Measurements from ENCODE around the gene FAM163B. TPM values are rescaled to one million over a fixed set of nuclear protein-coding genes. Genes with fewer than 3 reads are reported as not detected.
A peak's percentile ranks its signal among the peaks of the same experiment; 100 is the strongest.

FAM163B gene
- total RNA-seq (not detected in 2 replicates), polyA plus RNA-seq (not detected in 2 replicates), polyA minus RNA-seq (0.51 TPM in 1 of 2 replicates, not detected in the other)
- total RNA-seq (2013), result not detected

DNA sequence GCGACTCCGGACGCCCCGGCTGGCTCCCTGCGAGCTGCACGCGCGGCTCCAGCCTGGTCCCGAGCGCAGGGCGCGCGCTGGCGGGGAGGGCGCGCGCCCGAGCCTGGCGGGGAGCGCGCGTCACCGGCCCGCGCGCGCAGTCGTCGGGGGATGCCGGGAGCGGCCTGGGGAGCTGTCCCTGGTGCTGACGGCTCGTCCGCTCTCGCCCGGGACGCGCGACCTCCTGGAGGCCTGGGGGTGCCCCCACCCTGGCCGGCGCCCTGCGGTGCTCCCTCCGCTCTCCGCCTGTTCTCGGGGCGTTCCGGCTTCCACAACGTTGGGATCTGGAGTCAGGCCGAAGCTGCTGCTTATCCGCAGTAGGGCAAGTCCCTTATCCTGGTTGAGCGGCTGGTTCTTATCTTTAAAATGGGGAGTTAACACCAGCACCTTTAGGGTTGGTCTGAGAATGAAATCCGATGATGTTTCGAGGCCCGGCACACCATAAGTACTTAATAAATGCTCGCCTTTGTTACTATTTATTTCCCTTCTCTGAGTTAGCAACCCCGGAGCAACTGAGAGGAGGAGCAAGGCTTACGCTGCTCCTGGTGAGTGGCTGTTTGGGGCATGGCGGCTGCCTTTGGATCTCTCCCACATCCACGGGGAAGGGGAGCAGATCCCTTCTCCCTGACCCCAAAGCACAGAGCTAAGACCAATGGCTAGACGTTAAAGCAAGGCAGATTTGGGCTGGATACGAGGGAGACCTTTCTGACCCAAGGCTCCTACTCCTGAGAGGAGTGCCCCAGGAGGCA is at the start of gene FAM163B:
TSS of gene FAM163B (minus strand) at position 79 of the 788 bp plus-strand sequence. CDS start 29,166 bp downstream, outside the sequence.
- intact Hi-C loops (cut with micrococcal nuclease), result no loop called here
- Mint-ChIP-seq H3K4me1 (peaks cover 3% of the 10 kb centered on the region), H3K27ac (no peak within 1 kb of the TSS), H3K27me3 (peaks cover 48% of the 10 kb centered on the region), H3K9me3 (ENCODE audit: insufficient read depth) (no peaks in the 10 kb centered on the region), H3K4me3 (no peak within 1 kb of the TSS)
- H3K4me3 ChIP-seq (ENCODE audit: control extremely low read depth in 1 of 5, extremely low read depth in 1 of 5, insufficient read depth in 1 of 5, low read depth in 2 of 5, low read length in 4 of 5), result no peak within 1 kb of the TSS
- peaks cover 0 to 5% (median 0%) of the 10 kb centered on the region in 3 donors for H3K9me3 ChIP-seq (ENCODE audit: control extremely low read depth in 1 of 3, control insufficient read depth in 2 of 3, insufficient read depth in 1 of 3, low read length in 2 of 3)
- no peak within 1 kb of the TSS for H3K9ac ChIP-seq (ENCODE audit: low read length)
- POLR2A ChIA-PET, result interaction anchor here (0.6 kb wide), 1 partner anchor 489 kb away, joined by 3 read pairs; the partner anchor contains the start of gene RALGDS
- 19% methylated on average over 54 of the region's 61 CpGs for WGBS (ENCODE audit: insufficient coverage)
- DNase-seq (peak; percentile 21), ATAC-seq (ENCODE audit: low read depth) (no peak)
- CTCF ChIA-PET, result no interaction called here
- TF ChIP-seq, protein P1, sequence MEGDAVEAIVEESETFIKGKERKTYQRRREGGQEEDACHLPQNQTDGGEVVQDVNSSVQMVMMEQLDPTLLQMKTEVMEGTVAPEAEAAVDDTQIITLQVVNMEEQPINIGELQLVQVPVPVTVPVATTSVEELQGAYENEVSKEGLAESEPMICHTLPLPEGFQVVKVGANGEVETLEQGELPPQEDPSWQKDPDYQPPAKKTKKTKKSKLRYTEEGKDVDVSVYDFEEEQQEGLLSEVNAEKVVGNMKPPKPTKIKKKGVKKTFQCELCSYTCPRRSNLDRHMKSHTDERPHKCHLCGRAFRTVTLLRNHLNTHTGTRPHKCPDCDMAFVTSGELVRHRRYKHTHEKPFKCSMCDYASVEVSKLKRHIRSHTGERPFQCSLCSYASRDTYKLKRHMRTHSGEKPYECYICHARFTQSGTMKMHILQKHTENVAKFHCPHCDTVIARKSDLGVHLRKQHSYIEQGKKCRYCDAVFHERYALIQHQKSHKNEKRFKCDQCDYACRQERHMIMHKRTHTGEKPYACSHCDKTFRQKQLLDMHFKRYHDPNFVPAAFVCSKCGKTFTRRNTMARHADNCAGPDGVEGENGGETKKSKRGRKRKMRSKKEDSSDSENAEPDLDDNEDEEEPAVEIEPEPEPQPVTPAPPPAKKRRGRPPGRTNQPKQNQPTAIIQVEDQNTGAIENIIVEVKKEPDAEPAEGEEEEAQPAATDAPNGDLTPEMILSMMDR (IDR thresholded peaks at IDR 0.05), result no peak
- no peak for TF ChIP-seq EZH2 (IDR thresholded peaks at IDR 0.05; ENCODE audit: borderline replicate concordance, insufficient read depth, low read depth, low read length, poor library complexity, severe bottlenecking)
- no peaks in the 10 kb centered on the region for H4K20me1 ChIP-seq (ENCODE audit: control insufficient read depth, insufficient read depth, low read length, poor library complexity, severe bottlenecking)
- no peaks in the 10 kb centered on the region for H3K4me1 ChIP-seq (ENCODE audit: control insufficient read depth in 2 of 2, insufficient read depth in 2 of 2, low read length in 2 of 2)
- no peaks in the 10 kb centered on the region for H3K79me2 ChIP-seq (ENCODE audit: control insufficient read depth, insufficient read depth, low read length)
- no peaks in the 10 kb centered on the region for H3K36me3 ChIP-seq (replicated peaks in 1 of 2; ENCODE audit: control extremely low read depth in 1 of 2, control insufficient read depth in 1 of 2, extremely low read depth in 1 of 2, insufficient read depth in 2 of 2, low read length in 1 of 2)
- H3K27ac ChIP-seq (ENCODE audit: low read length in 2 of 2), result no peak within 1 kb of the TSS
- no peak within 1 kb of the TSS for H2AFZ ChIP-seq (ENCODE audit: insufficient read depth, low read depth, low read length, poor library complexity, severe bottlenecking)
- no peak within 1 kb of the TSS for H3K4me2 ChIP-seq (replicated peaks; ENCODE audit: low read depth, low read length, poor library complexity, severe bottlenecking)
- peaks cover 0 to 42% (median 8%) of the 10 kb centered on the region in 4 experiments for H3K27me3 ChIP-seq (replicated peaks in 1 of 4; ENCODE audit: control extremely low read depth in 1 of 4, control insufficient read depth in 3 of 4, insufficient read depth in 4 of 4, low read length in 3 of 4)

DNA sequence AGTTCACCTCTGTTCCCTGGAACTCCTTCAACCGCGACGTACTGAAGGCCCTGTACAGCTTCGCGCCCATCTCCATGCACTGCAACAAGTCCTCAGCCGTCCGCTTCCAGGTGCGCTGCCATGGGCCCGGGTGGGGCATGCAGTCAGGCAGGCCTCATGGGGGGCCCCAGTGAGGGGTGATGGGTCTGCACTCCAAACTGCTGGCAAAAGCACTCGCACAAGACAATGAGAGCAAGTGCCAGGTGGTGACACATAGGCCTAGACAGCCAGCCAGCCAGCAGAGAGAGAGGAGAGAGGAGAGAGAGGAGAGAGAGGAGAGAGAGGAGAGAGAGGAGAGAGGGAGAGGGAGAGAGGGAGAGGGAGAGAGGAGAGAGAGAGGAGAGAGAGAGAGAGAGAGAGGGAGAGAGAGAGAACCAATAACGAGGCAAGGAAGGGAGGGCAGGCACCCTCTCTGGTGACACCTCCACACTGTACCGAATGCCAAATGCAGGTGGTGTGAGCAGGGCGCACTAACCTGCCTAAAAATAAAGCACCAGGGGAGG is 48.0 kb upstream of the FAM163B start:
- no peaks in the 10 kb centered on the region for H3K36me3 ChIP-seq (replicated peaks in 1 of 2; ENCODE audit: control extremely low read depth in 1 of 2, control insufficient read depth in 1 of 2, extremely low read depth in 1 of 2, insufficient read depth in 2 of 2, low read length in 1 of 2)
- H3K79me2 ChIP-seq (ENCODE audit: control insufficient read depth, insufficient read depth, low read length), result no peaks in the 10 kb centered on the region
- Mint-ChIP-seq H3K9me3 (ENCODE audit: insufficient read depth) (no peaks in the 10 kb centered on the region), H3K4me1 (peaks cover 3% of the 10 kb centered on the region), H3K27ac (no peak overlapping the region), H3K27me3 (peaks cover 57% of the 10 kb centered on the region), H3K4me3 (no peak overlapping the region)
- H3K9ac ChIP-seq (ENCODE audit: low read length), result no peak overlapping the region
- H3K4me2 ChIP-seq (replicated peaks; ENCODE audit: low read depth, low read length, poor library complexity, severe bottlenecking), result no peak overlapping the region
- H3K4me1 ChIP-seq (ENCODE audit: control insufficient read depth in 2 of 2, insufficient read depth in 2 of 2, low read length in 2 of 2), result no peaks in the 10 kb centered on the region
- intact Hi-C loops (cut with micrococcal nuclease), result no loop called here
- H2AFZ ChIP-seq (ENCODE audit: insufficient read depth, low read depth, low read length, poor library complexity, severe bottlenecking), result no peak overlapping the region
- no peaks in the 10 kb centered on the region for H3K9me3 ChIP-seq (ENCODE audit: control extremely low read depth in 1 of 3, control insufficient read depth in 2 of 3, insufficient read depth in 1 of 3, low read length in 2 of 3)
- WGBS (ENCODE audit: insufficient coverage), result 95% methylated on average over 12 of the region's 13 CpGs
- no peaks in the 10 kb centered on the region for H4K20me1 ChIP-seq (ENCODE audit: control insufficient read depth, insufficient read depth, low read length, poor library complexity, severe bottlenecking)
- peaks cover 0 to 57% (median 8%) of the 10 kb centered on the region in 4 experiments for H3K27me3 ChIP-seq (replicated peaks in 1 of 4; ENCODE audit: control extremely low read depth in 1 of 4, control insufficient read depth in 3 of 4, insufficient read depth in 4 of 4, low read length in 3 of 4)
- DNase-seq (no peak), ATAC-seq (ENCODE audit: low read depth) (no peak)
- ChIA-PET CTCF (no interaction called here), POLR2A (no interaction called here)
- H3K27ac ChIP-seq (ENCODE audit: low read length in 2 of 2), result no peak overlapping the region
- no peak overlapping the region for H3K4me3 ChIP-seq (ENCODE audit: control extremely low read depth in 1 of 5, extremely low read depth in 1 of 5, insufficient read depth in 1 of 5, low read depth in 2 of 5, low read length in 4 of 5)
- TF ChIP-seq, protein P1 (IDR thresholded peaks at IDR 0.05), result no peak
- TF ChIP-seq EZH2 (IDR thresholded peaks at IDR 0.05; ENCODE audit: borderline replicate concordance, insufficient read depth, low read depth, low read length, poor library complexity, severe bottlenecking), result no peak
